GM12878 (cell line): Measurements from ENCODE around the gene DDC. TPM values are rescaled to one million over a fixed set of nuclear protein-coding genes. Genes with fewer than 3 reads are reported as not detected.

Source experiments
- ATAC-seq: fragments of 200-7000 bp; cut with Tn5 transposase; 3 replicates; pipeline ENCODE4 v1.9.1; 2020; ENCODE audit warnings: mild to moderate bottlenecking, moderate library complexity
- BruUV-seq: library from RNA; stranded (reverse); fragments of 400-500 nt; replicated peaks from 2 replicates; lab custom pipeline; 2021; lab: Mats Ljungman, UMichigan
- CTCF ChIA-PET: fragments of 300-600 bp; sonication (Branson Sonifier 250); formaldehyde crosslinking; extraction: SDS; loops from one replicate; lab custom pipeline; 2021; ENCODE audit warnings: inconsistent platforms; lab: Yijun Ruan, JAX
- POLR2A ChIA-PET: fragments of 350-600 bp; formaldehyde crosslinking; extraction: SDS; loops from one replicate; lab custom pipeline; 2021; ENCODE audit warnings: inconsistent platforms; lab: Charles Lee
- RAD21 ChIA-PET: fragments of 300-600 bp; sonication (Branson Sonifier 250); formaldehyde crosslinking; loops from one replicate; lab custom pipeline; 2023; ENCODE audit warnings: antibody characterized with exemption; ENCODE audit not compliant: unreplicated experiment; lab: Charles Lee
- SMC1A ChIA-PET: fragments of 300-600 bp; sonication (Branson Sonifier 250); formaldehyde crosslinking; loops from one replicate; lab custom pipeline; 2023; ENCODE audit not compliant: unreplicated experiment, uncharacterized antibody; lab: Charles Lee
- DNase-seq: peaks from one replicate; pipeline ENCODE4 v3.0.0-alpha.2; 2011; ENCODE audit warnings: low read depth, low spot score
- FAIRE-seq: peaks from 3 replicates; lab custom pipeline; 2011; peaks lifted over from hg19 to GRCh38; lab: Jason Lieb, UNC
- H2AFZ ChIP-seq: 2 replicates; pipeline ENCODE4 v1.6.0; 2011; ENCODE audit warnings: low read depth, low read length, control low read depth; ENCODE audit not compliant: control insufficient read depth
- H3K27ac ChIP-seq: 2 replicates; pipeline ENCODE4 v1.5.1; 2011; ENCODE audit warnings: control low read depth; ENCODE audit not compliant: control insufficient read depth, insufficient read depth
- H3K27me3 ChIP-seq, 2 experiments: replicated peaks in 1 of 2; 2 replicates each; pipeline versions ENCODE4 v1.6.0 to v1.6.1; 2011; ENCODE audit warnings: low read length in 1 of 2; ENCODE audit not compliant: control insufficient read depth in 2 of 2, insufficient read depth in 2 of 2
- H3K36me3 ChIP-seq, 2 experiments: 2 replicates each; pipeline ENCODE4 v1.5.1; 2011; ENCODE audit warnings: low read length in 1 of 2; ENCODE audit not compliant: control insufficient read depth in 2 of 2, insufficient read depth in 2 of 2
- H3K4me1 ChIP-seq: 2 replicates; pipeline ENCODE4 v1.6.1; 2011; ENCODE audit warnings: mild to moderate bottlenecking, low read length, moderate library complexity, mixed read lengths; ENCODE audit not compliant: control insufficient read depth, insufficient read depth
- H3K4me2 ChIP-seq: 2 replicates; pipeline ENCODE4 v1.6.0; 2011; ENCODE audit warnings: control low read depth; ENCODE audit not compliant: control insufficient read depth, insufficient read depth
- H3K4me3 ChIP-seq: fragments of 200-600 bp; sonication (generic); 2 replicates; pipeline ENCODE4 v1.5.1; 2016
- H3K79me2 ChIP-seq: 2 replicates; pipeline ENCODE4 v1.6.0; 2011; ENCODE audit warnings: low read length; ENCODE audit not compliant: control insufficient read depth, insufficient read depth
- H3K9ac ChIP-seq: 2 replicates; pipeline ENCODE4 v1.8.0; 2011; ENCODE audit warnings: low read length, control low read depth, mixed read lengths; ENCODE audit not compliant: control insufficient read depth, insufficient read depth
- H3K9me3 ChIP-seq: replicated peaks from 3 replicates; pipeline ENCODE4 v1.5.1; 2011; ENCODE audit warnings: mild to moderate bottlenecking, low read length; ENCODE audit not compliant: control insufficient read depth, insufficient read depth
- H4K20me1 ChIP-seq: 2 replicates; pipeline ENCODE4 v1.6.0; 2011; ENCODE audit not compliant: control insufficient read depth, insufficient read depth
- CBFB ChIP-seq: IDR thresholded peaks from 2 replicates; pipeline ENCODE4 v1.6.1; 2016; ENCODE audit warnings: antibody characterized with exemption, low read depth
- ELK1 ChIP-seq: IDR thresholded peaks from 2 replicates; pipeline ENCODE4 v1.6.1; 2012; ENCODE audit warnings: low read depth, low read length, improper control_type of control experiment
- MTA2 ChIP-seq: fragments of 450-650 bp; IDR thresholded peaks from 2 replicates; pipeline ENCODE4 v1.6.1; 2016; ENCODE audit warnings: low read depth, mild to moderate bottlenecking, moderate library complexity
- MXI1 ChIP-seq: fragments of 150-350 bp; IDR thresholded peaks from 2 replicates; pipeline ENCODE4 v1.6.1; 2011; ENCODE audit warnings: low read depth, mild to moderate bottlenecking, inconsistent platforms, low read length, improper control_type of control experiment
- RBBP5 ChIP-seq: fragments of 200-600 bp; sonication (generic); conservative IDR thresholded peaks from 2 replicates; pipeline ENCODE4 v1.6.1; 2016
- RELA ChIP-seq: fragments of 450-650 bp; IDR thresholded peaks from 2 replicates; pipeline ENCODE4 v1.8.0; 2014; ENCODE audit warnings: borderline replicate concordance; ENCODE audit not compliant: partially characterized antibody
- SP1 ChIP-seq: IDR thresholded peaks from one replicate; pipeline ENCODE4 v1.6.1; 2011; ENCODE audit warnings: low read depth, low read length
- STAT3 ChIP-seq: IDR thresholded peaks from 2 replicates; pipeline ENCODE4 v1.6.1; 2011; ENCODE audit warnings: low read depth, low read length, improper control_type of control experiment
- TCF12 ChIP-seq: IDR thresholded peaks from 2 replicates; pipeline ENCODE4 v1.6.1; 2011; ENCODE audit warnings: low read depth, mild to moderate bottlenecking, low read length
- WGBS: methylation state at CpG from one replicate; pipeline ENCODE4 v1.1.6; 2016; ENCODE audit warnings: low lambda C conversion rate; ENCODE audit not compliant: insufficient replicate concordance, insufficient coverage; ENCODE audit errors: missing lambda C conversion rate; 5-methylcytosine and 5-hydroxymethylcytosine counted together
- in situ Hi-C: fragments of 300-500 bp; cut with MboI; formaldehyde crosslinking; loops from 9 replicates; pipeline ENCODE4 v1.14.3; 2018; ENCODE audit warnings: mixed read lengths
- intact Hi-C: fragments of 100-400 bp; cut with micrococcal nuclease; formaldehyde crosslinking; loops from one replicate; pipeline ENCODE4 v1.14.2; 2022; ENCODE audit not compliant: unreplicated experiment
- polyA plus RNA-seq, 11 experiments: library from polyadenylated mRNA; depleted of rRNA in 4 of 11; unstranded in 6 of 11; stranded (reverse) in 5 of 11; fragments of >200 nt; fragmentation: Nextera tagmentation in 4 of 11; fragmentation: Illumina TruSeq in 1 of 11; extraction: Ambion mirVana in 4 of 11; extraction: Trizol in 1 of 11; gene quantifications; 1 replicate in 1 of 11; 2 replicates in 10 of 11; pipeline versions ENCODE4 v1.2.1 to v1.2.3, GENCODE V29; 2011 to 2016; ENCODE audit warnings: inconsistent platforms in 2 of 11, missing spikeins in 2 of 11, low read depth in 1 of 11
- total RNA-seq, 4 experiments: library from RNA; depleted of rRNA in 3 of 4; stranded (reverse); fragments of >200 nt in 3 of 4; fragmentation: Illumina TruSeq in 1 of 4; extraction: Trizol in 1 of 4; gene quantifications; 2 replicates each; pipeline versions ENCODE4 v1.2.1 to v1.2.3, GENCODE V29; 2013 to 2021
- TF ChIP-seq, protein P1 (sequence below): fragments of 450-650 bp; formaldehyde crosslinking; IDR thresholded peaks from 2 replicates; pipeline ENCODE4 v1.4.0; 2020; ENCODE audit warnings: mild to moderate bottlenecking, moderate library complexity

The DDC gene
- total and polyA plus RNA-seq, 10 of the 15 experiments (the other 5 are each of a cell fraction or from before 2014, with no cell fraction given) = not detected

- 1% methylated on average over 6 of the region's 6 CpGs for WGBS
- ATAC-seq = no peak
Measured at GRCh38 chr7:50567715-50568261, 2.6 kb upstream of the DDC start.

DNA sequence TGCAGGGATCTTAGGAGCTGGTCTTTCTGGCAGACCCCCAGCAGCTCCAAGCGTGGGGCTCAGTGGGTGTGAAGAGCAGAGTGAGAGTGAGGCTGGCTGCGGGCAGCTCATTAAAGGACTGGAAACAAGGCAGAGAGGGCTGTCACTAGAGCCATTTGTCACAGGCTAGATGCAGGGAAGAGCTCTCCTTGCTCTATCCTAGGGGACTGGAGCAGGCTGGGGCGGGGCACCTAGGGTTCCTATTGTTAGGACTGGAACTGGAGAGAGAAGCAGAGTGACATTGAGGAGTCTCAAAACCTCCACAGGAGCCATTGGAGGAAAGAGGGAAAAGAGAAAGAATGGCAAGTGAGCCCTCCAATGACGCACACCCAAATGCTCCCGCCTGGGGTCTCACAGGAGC, 772 bp upstream of the DDC start:
- Histone ChIP-seq H4K20me1 (no peaks in the 10 kb centered on the region), H3K4me2 (no peak overlapping the region), H3K79me2 (no peaks in the 10 kb centered on the region), H3K36me3 (no peaks in the 10 kb centered on the region), H3K9ac (no peak overlapping the region), H3K4me1 (no peaks in the 10 kb centered on the region), H3K27ac (no peak overlapping the region), H3K4me3 (no peak overlapping the region), H3K27me3 (peaks cover 0 to 5% of the 10 kb centered on the region in 2 experiments; a peak in 3 of 4 replicates), H3K9me3 (no peaks in the 10 kb centered on the region), H2AFZ (no peak overlapping the region)
- 11% methylated on average over 5 of the region's 5 CpGs for WGBS
- DNase-seq (no peak), ATAC-seq (no peak), FAIRE-seq (no peak)
- RAD21 ChIA-PET = no interaction called here
- TF ChIP-seq MTA2 = no peak
- no peak for TF ChIP-seq RBBP5
- no peak for TF ChIP-seq STAT3
- no peak for TF ChIP-seq ELK1
- TF ChIP-seq CBFB = no peak
- TF ChIP-seq, protein P1, sequence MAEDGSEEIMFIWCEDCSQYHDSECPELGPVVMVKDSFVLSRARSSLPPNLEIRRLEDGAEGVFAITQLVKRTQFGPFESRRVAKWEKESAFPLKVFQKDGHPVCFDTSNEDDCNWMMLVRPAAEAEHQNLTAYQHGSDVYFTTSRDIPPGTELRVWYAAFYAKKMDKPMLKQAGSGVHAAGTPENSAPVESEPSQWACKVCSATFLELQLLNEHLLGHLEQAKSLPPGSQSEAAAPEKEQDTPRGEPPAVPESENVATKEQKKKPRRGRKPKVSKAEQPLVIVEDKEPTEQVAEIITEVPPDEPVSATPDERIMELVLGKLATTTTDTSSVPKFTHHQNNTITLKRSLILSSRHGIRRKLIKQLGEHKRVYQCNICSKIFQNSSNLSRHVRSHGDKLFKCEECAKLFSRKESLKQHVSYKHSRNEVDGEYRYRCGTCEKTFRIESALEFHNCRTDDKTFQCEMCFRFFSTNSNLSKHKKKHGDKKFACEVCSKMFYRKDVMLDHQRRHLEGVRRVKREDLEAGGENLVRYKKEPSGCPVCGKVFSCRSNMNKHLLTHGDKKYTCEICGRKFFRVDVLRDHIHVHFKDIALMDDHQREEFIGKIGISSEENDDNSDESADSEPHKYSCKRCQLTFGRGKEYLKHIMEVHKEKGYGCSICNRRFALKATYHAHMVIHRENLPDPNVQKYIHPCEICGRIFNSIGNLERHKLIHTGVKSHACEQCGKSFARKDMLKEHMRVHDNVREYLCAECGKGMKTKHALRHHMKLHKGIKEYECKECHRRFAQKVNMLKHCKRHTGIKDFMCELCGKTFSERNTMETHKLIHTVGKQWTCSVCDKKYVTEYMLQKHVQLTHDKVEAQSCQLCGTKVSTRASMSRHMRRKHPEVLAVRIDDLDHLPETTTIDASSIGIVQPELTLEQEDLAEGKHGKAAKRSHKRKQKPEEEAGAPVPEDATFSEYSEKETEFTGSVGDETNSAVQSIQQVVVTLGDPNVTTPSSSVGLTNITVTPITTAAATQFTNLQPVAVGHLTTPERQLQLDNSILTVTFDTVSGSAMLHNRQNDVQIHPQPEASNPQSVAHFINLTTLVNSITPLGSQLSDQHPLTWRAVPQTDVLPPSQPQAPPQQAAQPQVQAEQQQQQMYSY (CRISPR knock-in tag) = no peak
- in situ Hi-C loops (no loop called here), intact Hi-C loops (no loop called here)
- POLR2A ChIA-PET = no interaction called here
- no TSS peak for BruUV-seq
- SMC1A ChIA-PET = no interaction called here
- CTCF ChIA-PET = no interaction called here

More at GRCh38 chr7:50567715-50568261, 2.6 kb upstream of the DDC start:
- TF ChIP-seq SP1 = no peak
- no peak for TF ChIP-seq TCF12
- TF ChIP-seq MXI1 = no peak
- no peak for TF ChIP-seq RELA
- TF ChIP-seq, all 136 proteins: peak for 0
- H4K20me1 ChIP-seq = no peaks in the 10 kb centered on the region
- peaks cover 0 to 3% of the 10 kb centered on the region in 2 experiments; a peak in 2 of 4 replicates for H3K27me3 ChIP-seq
- no peak overlapping the region for H3K4me3 ChIP-seq
- no peaks in the 10 kb centered on the region for H3K4me1 ChIP-seq
- H3K27ac ChIP-seq = no peak overlapping the region
- DNase-seq (no peak), FAIRE-seq (no peak)
- H3K9ac ChIP-seq = no peak overlapping the region
- in situ Hi-C loops = no loop called here
- intact Hi-C loops = no loop called here
- H3K79me2 ChIP-seq = no peaks in the 10 kb centered on the region
- ChIA-PET CTCF (no interaction called here), SMC1A (no interaction called here), POLR2A (no interaction called here), RAD21 (no interaction called here)
- no TSS peak for BruUV-seq
- no peak overlapping the region for H2AFZ ChIP-seq
- no peaks in the 10 kb centered on the region for H3K36me3 ChIP-seq
- no peak overlapping the region for H3K4me2 ChIP-seq
- H3K9me3 ChIP-seq = no peaks in the 10 kb centered on the region
